CD4-positive, alpha-beta T cell (primary cell): ENCODE data around the gene TEX19. TPM values are rescaled to one million over a fixed set of nuclear protein-coding genes. Genes with fewer than 3 reads are reported as not detected.

Source experiments
- ATAC-seq: fragments of 200-7000 bp; cut with Tn5 transposase; one replicate; pipeline ENCODE4 v1.10.0; 2022; ENCODE audit warnings: mild to moderate bottlenecking; ENCODE audit not compliant: poor library complexity
- CTCF ChIA-PET: fragments of 350-600 bp; sonication (Branson Sonifier 250); formaldehyde crosslinking; loops from one replicate; lab custom pipeline; 2021; ENCODE audit warnings: antibody characterized with exemption, inconsistent platforms; lab: Charles Lee
- POLR2A ChIA-PET: fragments of 350-600 bp; sonication (Branson Sonifier 250); formaldehyde crosslinking; loops from one replicate; lab custom pipeline; 2021; ENCODE audit warnings: antibody characterized with exemption, inconsistent platforms; lab: Charles Lee
- DNase-seq, 14 experiments: peaks; one replicate each; pipeline ENCODE4 v3.0.0-alpha.2; 2013 to 2020; ENCODE audit warnings: mixed read lengths in 2 of 14
- H3K27ac ChIP-seq, 2 donors: one replicate each; pipeline versions ENCODE4 v1.5.1 to v1.7.0; 2013; ENCODE audit warnings: low read length in 2 of 2, low read depth in 1 of 2, mild to moderate bottlenecking in 1 of 2
- H3K27me3 ChIP-seq, 2 experiments: 1 replicate in 1 of 2; 2 replicates in 1 of 2; pipeline versions ENCODE4 v1.6.1 to v1.7.0; 2013; ENCODE audit warnings: low read length in 2 of 2, control low read depth in 1 of 2, mild to moderate bottlenecking in 1 of 2, moderate library complexity in 1 of 2; ENCODE audit not compliant: insufficient read depth in 2 of 2, control insufficient read depth in 1 of 2
- H3K36me3 ChIP-seq: one replicate; pipeline ENCODE4 v1.6.1; 2013; ENCODE audit warnings: low read length, control low read depth; ENCODE audit not compliant: insufficient read depth
- H3K4me1 ChIP-seq: one replicate; pipeline ENCODE4 v1.6.1; 2013; ENCODE audit warnings: low read length, control low read depth; ENCODE audit not compliant: insufficient read depth
- H3K4me3 ChIP-seq: one replicate; pipeline ENCODE4 v1.5.1; 2013; ENCODE audit warnings: mild to moderate bottlenecking, low read length, moderate library complexity
- H3K9me3 ChIP-seq, 2 experiments: 1 replicate in 1 of 2; 2 replicates in 1 of 2; pipeline versions ENCODE4 v1.6.1 to v1.7.0; 2013; ENCODE audit warnings: low read length in 2 of 2, mild to moderate bottlenecking in 2 of 2, control low read depth in 1 of 2, moderate library complexity in 1 of 2; ENCODE audit not compliant: control insufficient read depth in 1 of 2, insufficient read depth in 1 of 2
- H3K27ac Mint-ChIP-seq: one replicate; pipeline ENCODE4 v1.8.0; 2020; ENCODE audit warnings: mixed read lengths
- H3K27me3 Mint-ChIP-seq: one replicate; pipeline ENCODE4 v1.8.0; 2021; ENCODE audit warnings: mixed read lengths
- H3K36me3 Mint-ChIP-seq: one replicate; pipeline ENCODE4 v1.8.0; 2021; ENCODE audit warnings: low read depth, mixed read lengths
- H3K4me1 Mint-ChIP-seq: one replicate; pipeline ENCODE4 v1.8.0; 2021; ENCODE audit warnings: low read depth, mixed read lengths
- H3K4me3 Mint-ChIP-seq: one replicate; pipeline ENCODE4 v1.8.0; 2020; ENCODE audit warnings: mild to moderate bottlenecking, mixed read lengths
- H3K9me3 Mint-ChIP-seq: one replicate; pipeline ENCODE4 v1.8.0; 2020; ENCODE audit warnings: mixed read lengths
- CTCF ChIP-seq: fragments of 200-600 bp; IDR thresholded peaks from one replicate; pipeline ENCODE4 v1.8.0; 2022; ENCODE audit warnings: antibody characterized with exemption, mild to moderate bottlenecking
- intact Hi-C, 2 experiments: fragments of 100-400 bp; cut with DNase I in 1 of 2; cut with micrococcal nuclease in 1 of 2; formaldehyde crosslinking; loops; one replicate each; pipeline versions ENCODE4 v1.15.1 to v1.9.0; 2023 to 2025; cut with DNase I, micrococcal nuclease
- total RNA-seq, 174 experiments: library from RNA in 2 of 174; stranded (reverse) in 2 of 174; gene quantifications; one replicate each; pipeline ENCODE4 v1.2.3 and lab custom pipeline; 2021 to 2026

The TEX19 gene
- total RNA-seq, 2 experiments from 2014 or later = not detected

DNA sequence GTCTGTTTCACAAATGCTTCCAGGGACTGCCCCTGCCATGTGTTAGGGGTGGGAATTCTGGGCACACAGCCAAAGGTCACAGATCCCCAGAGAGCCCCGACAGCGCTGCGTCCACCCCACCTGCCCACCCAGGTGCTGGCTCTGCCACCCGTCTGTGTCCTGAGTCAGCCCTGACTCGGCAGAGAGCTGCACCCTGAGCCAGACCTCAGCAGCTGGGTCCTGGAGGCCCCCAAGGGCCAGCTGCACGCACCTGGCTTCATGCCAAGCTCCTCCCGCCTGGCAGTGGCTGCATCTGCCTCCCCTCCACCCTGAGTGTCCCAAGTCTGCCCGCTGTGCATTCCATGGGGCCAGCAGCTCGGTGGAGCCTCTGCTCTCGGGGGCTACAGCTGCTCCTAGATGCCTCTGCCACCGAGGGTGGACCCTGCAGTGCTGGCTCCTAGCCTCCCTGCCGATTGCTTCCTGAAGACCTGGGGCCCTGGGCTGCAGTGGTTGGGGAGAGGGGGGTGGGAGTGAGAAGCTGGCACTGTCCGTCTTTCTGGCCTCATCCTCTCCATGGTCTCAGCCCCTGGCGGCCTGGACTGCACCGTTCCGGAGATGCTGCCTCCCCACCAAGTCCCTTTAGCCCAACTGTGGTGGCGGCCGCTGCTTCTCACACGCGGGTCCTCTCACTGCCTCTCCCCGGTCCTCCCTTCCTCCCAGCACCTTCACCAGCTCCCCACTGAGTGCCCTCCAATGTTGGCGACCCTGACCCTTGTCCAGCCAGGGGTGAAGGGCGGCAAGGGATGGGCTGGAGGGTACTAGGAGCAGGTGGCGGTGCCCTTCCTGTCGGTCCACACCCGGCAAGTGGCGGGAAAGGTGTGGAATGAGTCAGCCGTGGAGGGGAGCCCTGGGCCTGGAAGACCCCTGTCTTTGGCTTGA lies 28.5 kb upstream of the TEX19 start:
- Mint-ChIP-seq H3K4me1 (peaks cover 13% of the 10 kb centered on the region), H3K27ac (no peak overlapping the region), H3K27me3 (peaks cover 4% of the 10 kb centered on the region), H3K9me3 (no peaks in the 10 kb centered on the region), H3K4me3 (peak overlapping the region; percentile 20), H3K36me3 (no peaks in the 10 kb centered on the region)
- H3K27ac ChIP-seq = no peak overlapping the region
- intact Hi-C loops = no loop called here
- H3K36me3 ChIP-seq = no peaks in the 10 kb centered on the region
- TF ChIP-seq CTCF = no peak
- ChIA-PET POLR2A (interaction anchor here (0.5 to 1.4 kb wide), 3 partner anchors 32 to 300 kb away, joined by 3 read pairs; no protein-coding TSS in a partner anchor), CTCF (interaction anchor here (0.9 kb wide), 1 partner anchor 30 kb away, joined by 3 read pairs; no protein-coding TSS in a partner anchor)
- H3K4me1 ChIP-seq = peaks cover 39% of the 10 kb centered on the region
- DNase-seq (peak in 1 of 14 experiments; percentile 42), ATAC-seq (no peak)
- peaks cover 0 to 5% of the 10 kb centered on the region in 2 experiments for H3K9me3 ChIP-seq
- no peak overlapping the region for H3K4me3 ChIP-seq
- peaks cover 0 to 8% of the 10 kb centered on the region in 2 experiments for H3K27me3 ChIP-seq

DNA sequence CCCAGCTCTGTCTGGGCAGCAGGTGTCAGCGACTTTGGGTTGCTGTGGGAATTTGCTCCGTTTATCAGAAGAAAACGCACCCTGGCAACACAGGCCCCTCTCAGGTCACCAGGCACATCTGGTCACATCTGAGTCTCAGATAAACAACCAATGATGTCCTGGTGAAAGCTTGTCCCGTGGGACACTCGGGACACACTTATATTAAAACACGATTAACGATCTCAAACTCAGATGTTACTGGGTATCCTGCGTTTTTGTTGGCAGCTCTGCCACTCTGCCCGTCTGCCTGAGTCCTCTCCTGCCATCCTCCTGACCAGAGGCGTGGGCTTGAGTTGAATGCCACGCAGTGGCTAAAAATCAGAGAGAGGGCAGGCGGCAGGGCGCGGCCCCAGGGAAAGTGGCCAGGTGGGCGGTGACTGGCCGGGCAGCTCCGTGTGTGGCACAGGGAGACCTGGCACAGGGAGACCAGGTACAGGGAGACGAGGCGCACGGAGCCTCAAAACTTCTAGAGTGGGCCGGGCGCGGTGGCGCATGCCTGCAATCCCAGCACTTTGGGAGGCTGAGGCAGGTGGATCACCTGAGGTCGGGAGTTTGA lies 27.6 kb upstream of the TEX19 start:
- Mint-ChIP-seq H3K36me3 (no peaks in the 10 kb centered on the region), H3K4me3 (peak overlapping the region; percentile 38), H3K9me3 (no peaks in the 10 kb centered on the region), H3K27me3 (peaks cover 4% of the 10 kb centered on the region), H3K27ac (no peak overlapping the region), H3K4me1 (peaks cover 13% of the 10 kb centered on the region)
- intact Hi-C loops = no loop called here
- ChIA-PET CTCF (interaction anchor here (0.9 kb wide), 1 partner anchor 31 kb away, joined by 3 read pairs; no protein-coding TSS in a partner anchor), POLR2A (interaction anchor here (0.5 kb wide), 1 partner anchor 301 kb away, joined by 3 read pairs; no protein-coding TSS in a partner anchor)
- H3K9me3 ChIP-seq = peaks cover 0 to 5% of the 10 kb centered on the region in 2 experiments
- H3K27ac ChIP-seq = no peak overlapping the region
- no peaks in the 10 kb centered on the region for H3K36me3 ChIP-seq
- H3K4me3 ChIP-seq = no peak overlapping the region
- DNase-seq = no peak
- peaks cover 39% of the 10 kb centered on the region for H3K4me1 ChIP-seq
- no peak for TF ChIP-seq CTCF
- no peak for ATAC-seq
- H3K27me3 ChIP-seq = peaks cover 0 to 8% of the 10 kb centered on the region in 2 experiments

GRCh38 chr17:82332669-82333278 lies 26.3 kb upstream of the TEX19 start:
- H3K36me3 ChIP-seq = no peaks in the 10 kb centered on the region
- intact Hi-C loops = no loop called here
- H3K4me3 ChIP-seq = peak overlapping the region; percentile 63
- Mint-ChIP-seq H3K4me1 (peaks cover 13% of the 10 kb centered on the region), H3K27me3 (peaks cover 4% of the 10 kb centered on the region), H3K36me3 (no peaks in the 10 kb centered on the region), H3K9me3 (no peaks in the 10 kb centered on the region), H3K4me3 (peak overlapping the region; percentile 93), H3K27ac (peak overlapping the region; percentile 57)
- ATAC-seq (peak; percentile 57), DNase-seq (peak in 6 of 14 experiments; percentile 20 to 77 (median 40))
- H3K4me1 ChIP-seq = peaks cover 39% of the 10 kb centered on the region
- peaks cover 0 to 5% of the 10 kb centered on the region in 2 experiments for H3K9me3 ChIP-seq
- CTCF ChIA-PET = interaction anchor here (1.3 kb wide), 1 partner anchor 12 kb away, joined by 3 read pairs; no protein-coding TSS in a partner anchor
- H3K27me3 ChIP-seq = peaks cover 0 to 8% of the 10 kb centered on the region in 2 experiments
- POLR2A ChIA-PET = interaction anchor here (0.7 to 3.1 kb wide), 8 partner anchors 16 to 101 kb away, joined by 3 to 33 read pairs (median 9); partner anchors contain the start of gene CD7
- TF ChIP-seq CTCF = no peak
- H3K27ac ChIP-seq = no peak overlapping the region
